Activated CD8-positive, alpha-beta memory T cell treated with anti-CD3 and anti-CD28 coated beads, Interleukin-2, amount 50 U/mL, for 24 hours (primary cell): ENCODE data around the gene TRAPPC13.
"Not testable (repeated sequence)": the region's sequence is repeated elsewhere in the genome, so short reads cannot be mapped to it uniquely, and the experiment has no call there.

ENCODE experiments used
- DNase-seq: peaks from one replicate; pipeline ENCODE4 v3.0.0-alpha.2; 2020; ENCODE audit errors: extremely low read depth

The TRAPPC13 gene

GRCh38 chr5:65624571-65625555 is at the start of gene TRAPPC13, which contains the start of gene SHLD3:
TSS of gene TRAPPC13 (plus strand) at chr5:65625027. CDS start at chr5:65625061, 34 bp downstream.
TSS of gene SHLD3 (plus strand) at chr5:65625027. CDS start at chr5:65629588, 4,561 bp downstream.
- DNase-seq, result peak; percentile 49

- DNase-seq, result no peak
These were observed 47.7 kb upstream of the TRAPPC13 start for GRCh38 chr5:65577141-65577540.

- no peak for DNase-seq
These were observed 36.1 kb upstream of the TRAPPC13 start for GRCh38 chr5:65588694-65589093.

GRCh38 chr5:65601761-65602160 is 23.1 kb upstream of the TRAPPC13 start:
- DNase-seq, result not testable (repeated sequence)

- DNase-seq, result no peak
These were observed 13.3 kb upstream of the TRAPPC13 start for GRCh38 chr5:65611524-65611923.

GRCh38 chr5:65612298-65612907 is 12.4 kb upstream of the TRAPPC13 start:
- no peak for DNase-seq

- no peak for DNase-seq
These were observed 4.8 kb upstream of the TRAPPC13 start for GRCh38 chr5:65620021-65620420.

GRCh38 chr5:65621961-65622360 is 2.9 kb upstream of the TRAPPC13 start:
- not testable (repeated sequence) for DNase-seq

- DNase-seq, result no peak
These were observed 1.3 kb upstream of the TRAPPC13 start for GRCh38 chr5:65623482-65623881.

- peak; percentile 83 for DNase-seq
These were observed 729 bp upstream of the TRAPPC13 start, which contains the start of gene TRIM23 for GRCh38 chr5:65624025-65624570. TSS of gene TRIM23 (minus strand) at chr5:65624333. CDS start at chr5:65624274, 59 bp downstream.

GRCh38 chr5:65625743-65626142 is 916 bp downstream of the TRAPPC13 start:
- DNase-seq, result no peak

- no peak for DNase-seq
These were observed 6.2 kb downstream of the TRAPPC13 start for GRCh38 chr5:65630981-65631380.

GRCh38 chr5:65640240-65640639 is 15.4 kb downstream of the TRAPPC13 start:
- DNase-seq, result no peak

- no peak for DNase-seq
These were observed 22.1 kb downstream of the TRAPPC13 start for GRCh38 chr5:65646938-65647337.

GRCh38 chr5:65647941-65648340 is 23.1 kb downstream of the TRAPPC13 start:
- no peak for DNase-seq

GRCh38 chr5:65651144-65651543 is 26.3 kb downstream of the TRAPPC13 start:
- DNase-seq, result no peak

- no peak for DNase-seq
These were observed 29.9 kb downstream of the TRAPPC13 start for GRCh38 chr5:65654713-65655112.

GRCh38 chr5:65663804-65664521 is 39.1 kb downstream of the TRAPPC13 start:
- DNase-seq, result no peak

GRCh38 chr5:65668696-65669095 is 43.9 kb downstream of the TRAPPC13 start:
- DNase-seq, result no peak

- no peak for DNase-seq
These were observed 48.0 kb downstream of the TRAPPC13 start for GRCh38 chr5:65672796-65673195.

- DNase-seq, result no peak
These were observed 49.9 kb downstream of the TRAPPC13 start for GRCh38 chr5:65674749-65675148.

GRCh38 chr5:65676056-65676455 is 51.2 kb downstream of the TRAPPC13 start:
- not testable (repeated sequence) for DNase-seq
